Measurements from ENCODE around the gene SPINK14.

Gene SPINK14

DNA sequence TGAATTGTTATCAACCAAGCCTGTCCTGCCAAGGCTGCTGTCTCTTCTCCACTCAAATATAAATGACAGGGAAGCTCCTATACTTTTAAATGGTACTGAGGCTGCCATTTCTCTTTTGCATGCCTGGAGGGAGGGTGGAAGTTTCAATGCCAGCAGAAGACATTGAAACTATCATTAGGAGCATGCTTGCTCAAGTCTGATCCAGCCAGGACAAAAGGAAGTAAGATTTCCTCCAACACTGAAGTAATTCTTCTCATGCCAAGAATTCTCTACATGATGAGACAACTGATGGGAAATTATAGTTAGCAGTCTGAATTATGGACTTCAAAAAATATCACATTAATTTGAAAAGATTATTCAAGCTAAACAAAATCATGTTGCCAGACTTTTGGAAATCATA lies 39.9 kb downstream of the SPINK14 start:
- TF ChIP-seq TAF1 (IDR thresholded peaks at IDR 0.05; ENCODE audit: borderline replicate concordance, insufficient read depth, low read length), result no peak
- TF ChIP-seq FOXP2 (optimal IDR thresholded peaks at IDR 0.05; ENCODE audit: borderline replicate concordance, extremely low read depth, extremely low read length, insufficient read depth), result no peak
- no peak for TF ChIP-seq SIN3A (IDR thresholded peaks at IDR 0.05; ENCODE audit: borderline replicate concordance, insufficient read depth, low read length)
- no peak for TF ChIP-seq REST (IDR thresholded peaks at IDR 0.05; ENCODE audit: insufficient read depth in 1 of 2, low read depth in 2 of 2, low read length in 2 of 2)
- no peak for TF ChIP-seq POLR2AphosphoS5 (IDR thresholded peaks at IDR 0.05; ENCODE audit: low read depth, low read length)

- TF ChIP-seq FOXP2 (optimal IDR thresholded peaks at IDR 0.05; ENCODE audit: borderline replicate concordance, extremely low read depth, extremely low read length, insufficient read depth), result no peak
- TF ChIP-seq TAF1 (IDR thresholded peaks at IDR 0.05; ENCODE audit: borderline replicate concordance, insufficient read depth, low read length), result no peak
- TF ChIP-seq SIN3A (IDR thresholded peaks at IDR 0.05; ENCODE audit: borderline replicate concordance, insufficient read depth, low read length), result no peak
- TF ChIP-seq POLR2AphosphoS5 (IDR thresholded peaks at IDR 0.05; ENCODE audit: low read depth, low read length), result no peak
- TF ChIP-seq REST (IDR thresholded peaks at IDR 0.05; ENCODE audit: insufficient read depth in 1 of 2, low read depth in 2 of 2, low read length in 2 of 2), result no peak
These were observed 40.9 kb downstream of the SPINK14 start for GRCh38 chr5:148209151-148209770.

GRCh38 chr5:148214665-148215185 lies 46.4 kb downstream of the SPINK14 start:
- TF ChIP-seq REST (IDR thresholded peaks at IDR 0.05; ENCODE audit: insufficient read depth in 1 of 2, low read depth in 2 of 2, low read length in 2 of 2) (no peak), POLR2AphosphoS5 (IDR thresholded peaks at IDR 0.05; ENCODE audit: low read depth, low read length) (no peak), TAF1 (IDR thresholded peaks at IDR 0.05; ENCODE audit: borderline replicate concordance, insufficient read depth, low read length) (no peak)

DNA sequence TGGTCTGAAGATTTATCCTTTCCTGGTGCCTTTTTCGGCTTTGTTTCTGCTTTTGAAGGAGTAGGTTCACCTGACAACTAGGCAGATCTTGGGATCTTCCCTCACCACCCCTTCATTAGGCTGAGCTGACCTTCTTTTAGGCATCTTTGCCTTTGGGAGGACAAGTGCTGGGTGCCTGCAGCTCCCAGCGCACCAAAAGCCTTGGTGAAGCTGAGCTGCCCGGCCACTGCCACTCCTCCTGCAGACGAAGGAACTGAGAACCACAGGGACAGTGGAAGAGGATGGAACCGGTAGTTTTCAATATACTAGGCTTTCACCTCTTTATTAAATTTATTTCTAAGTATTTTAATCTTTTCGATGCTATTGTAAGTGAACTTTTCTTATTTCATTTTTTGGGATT lies 53.2 kb downstream of the SPINK14 start:
- no peak for TF ChIP-seq SIN3A (IDR thresholded peaks at IDR 0.05; ENCODE audit: borderline replicate concordance, insufficient read depth, low read length)
- TF ChIP-seq FOXP2 (optimal IDR thresholded peaks at IDR 0.05; ENCODE audit: borderline replicate concordance, extremely low read depth, extremely low read length, insufficient read depth), result no peak
- no peak for TF ChIP-seq POLR2AphosphoS5 (IDR thresholded peaks at IDR 0.05; ENCODE audit: low read depth, low read length)
- TF ChIP-seq TAF1 (IDR thresholded peaks at IDR 0.05; ENCODE audit: borderline replicate concordance, insufficient read depth, low read length), result no peak

- TF ChIP-seq SIN3A (IDR thresholded peaks at IDR 0.05; ENCODE audit: borderline replicate concordance, insufficient read depth, low read length), result no peak
- no peak for TF ChIP-seq TAF1 (IDR thresholded peaks at IDR 0.05; ENCODE audit: borderline replicate concordance, insufficient read depth, low read length)
- TF ChIP-seq POLR2AphosphoS5 (IDR thresholded peaks at IDR 0.05; ENCODE audit: low read depth, low read length), result no peak
- TF ChIP-seq FOXP2 (optimal IDR thresholded peaks at IDR 0.05; ENCODE audit: borderline replicate concordance, extremely low read depth, extremely low read length, insufficient read depth), result no peak
- TF ChIP-seq REST (IDR thresholded peaks at IDR 0.05; ENCODE audit: insufficient read depth in 1 of 2, low read depth in 2 of 2, low read length in 2 of 2), result no peak
These were observed 55.9 kb downstream of the SPINK14 start for GRCh38 chr5:148224117-148224742.

All from PFSK-1 (cell line).